ENCODE results near the gene CNN2. TPM values are rescaled to one million over a fixed set of nuclear protein-coding genes. Genes with fewer than 3 reads are reported as not detected.

The CNN2 gene
- total RNA-seq, 1 experiment from 2014 or later, result 333 TPM

GRCh38 chr19:1065606-1066109 lies 39.2 kb downstream of the CNN2 start:
- peak; percentile 84 for DNase-seq (ENCODE audit: low read depth)

- peak; percentile 88 for DNase-seq (ENCODE audit: low read depth)
Measured at GRCh38 chr19:1066251-1066747, 39.9 kb downstream of the CNN2 start.

- peak; percentile 44 for DNase-seq (ENCODE audit: low read depth)
Measured at GRCh38 chr19:1066748-1067340, 40.4 kb downstream of the CNN2 start, which contains the start of gene ARHGAP45. Gene ARHGAP45, plus strand, starts transcription at chr19:1067167. Its CDS starts 239 bp downstream, at chr19:1067406.

- DNase-seq (ENCODE audit: low read depth), result peak; percentile 32
Measured at GRCh38 chr19:1067341-1067957, 41.0 kb downstream of the CNN2 start.

GRCh38 chr19:1068009-1069001 lies 41.9 kb downstream of the CNN2 start:
- no peak for DNase-seq (ENCODE audit: low read depth)

GRCh38 chr19:1069009-1069779 lies 42.8 kb downstream of the CNN2 start:
- DNase-seq (ENCODE audit: low read depth), result no peak

GRCh38 chr19:1070576-1070930 lies 44.1 kb downstream of the CNN2 start:
- no peak for DNase-seq (ENCODE audit: low read depth)

- no peak for DNase-seq (ENCODE audit: low read depth)
Measured at GRCh38 chr19:1070931-1071791, 44.8 kb downstream of the CNN2 start.

- no peak for DNase-seq (ENCODE audit: low read depth)
Measured at GRCh38 chr19:1072371-1073015, 46.1 kb downstream of the CNN2 start.

- DNase-seq (ENCODE audit: low read depth), result no peak
Measured at GRCh38 chr19:1073063-1073955, 46.9 kb downstream of the CNN2 start.

- DNase-seq (ENCODE audit: low read depth), result no peak
Measured at GRCh38 chr19:1073956-1074517, 47.6 kb downstream of the CNN2 start.

- no peak for DNase-seq (ENCODE audit: low read depth)
Measured at GRCh38 chr19:1074544-1075283, 48.3 kb downstream of the CNN2 start.

- DNase-seq (ENCODE audit: low read depth), result no peak
Measured at GRCh38 chr19:1076046-1076386, 49.6 kb downstream of the CNN2 start.

- DNase-seq (ENCODE audit: low read depth), result peak; percentile 66
Measured at GRCh38 chr19:1076951-1077350, 50.5 kb downstream of the CNN2 start.

GRCh38 chr19:1079566-1080111 lies 53.2 kb downstream of the CNN2 start:
- no peak for DNase-seq (ENCODE audit: low read depth)

GRCh38 chr19:1080360-1081161 lies 54.2 kb downstream of the CNN2 start:
- DNase-seq (ENCODE audit: low read depth), result no peak

Data from M059J (cell line).